ENCODE results near the gene MOCOS.

MOCOS gene

GRCh38 chr18:36269157-36269556 is 81.9 kb downstream of the MOCOS start:
- no peak for TF ChIP-seq MAX (IDR thresholded peaks at IDR 0.05)
- TF ChIP-seq TCF12 (IDR thresholded peaks at IDR 0.05; ENCODE audit: low read depth): no peak
- TF ChIP-seq CEBPB (IDR thresholded peaks at IDR 0.05): no peak
- TF ChIP-seq EP300 (IDR thresholded peaks at IDR 0.05; ENCODE audit: borderline replicate concordance): no peak
- TF ChIP-seq TAF1 (IDR thresholded peaks at IDR 0.05; ENCODE audit: low read depth): no peak
- no peak for TF ChIP-seq CREB1 (IDR thresholded peaks at IDR 0.05; ENCODE audit: low read depth)
- TF ChIP-seq, protein P1, sequence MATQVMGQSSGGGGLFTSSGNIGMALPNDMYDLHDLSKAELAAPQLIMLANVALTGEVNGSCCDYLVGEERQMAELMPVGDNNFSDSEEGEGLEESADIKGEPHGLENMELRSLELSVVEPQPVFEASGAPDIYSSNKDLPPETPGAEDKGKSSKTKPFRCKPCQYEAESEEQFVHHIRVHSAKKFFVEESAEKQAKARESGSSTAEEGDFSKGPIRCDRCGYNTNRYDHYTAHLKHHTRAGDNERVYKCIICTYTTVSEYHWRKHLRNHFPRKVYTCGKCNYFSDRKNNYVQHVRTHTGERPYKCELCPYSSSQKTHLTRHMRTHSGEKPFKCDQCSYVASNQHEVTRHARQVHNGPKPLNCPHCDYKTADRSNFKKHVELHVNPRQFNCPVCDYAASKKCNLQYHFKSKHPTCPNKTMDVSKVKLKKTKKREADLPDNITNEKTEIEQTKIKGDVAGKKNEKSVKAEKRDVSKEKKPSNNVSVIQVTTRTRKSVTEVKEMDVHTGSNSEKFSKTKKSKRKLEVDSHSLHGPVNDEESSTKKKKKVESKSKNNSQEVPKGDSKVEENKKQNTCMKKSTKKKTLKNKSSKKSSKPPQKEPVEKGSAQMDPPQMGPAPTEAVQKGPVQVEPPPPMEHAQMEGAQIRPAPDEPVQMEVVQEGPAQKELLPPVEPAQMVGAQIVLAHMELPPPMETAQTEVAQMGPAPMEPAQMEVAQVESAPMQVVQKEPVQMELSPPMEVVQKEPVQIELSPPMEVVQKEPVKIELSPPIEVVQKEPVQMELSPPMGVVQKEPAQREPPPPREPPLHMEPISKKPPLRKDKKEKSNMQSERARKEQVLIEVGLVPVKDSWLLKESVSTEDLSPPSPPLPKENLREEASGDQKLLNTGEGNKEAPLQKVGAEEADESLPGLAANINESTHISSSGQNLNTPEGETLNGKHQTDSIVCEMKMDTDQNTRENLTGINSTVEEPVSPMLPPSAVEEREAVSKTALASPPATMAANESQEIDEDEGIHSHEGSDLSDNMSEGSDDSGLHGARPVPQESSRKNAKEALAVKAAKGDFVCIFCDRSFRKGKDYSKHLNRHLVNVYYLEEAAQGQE (IDR thresholded peaks at IDR 0.05; ENCODE audit: low read depth): no peak
- no peak for TF ChIP-seq YY1 (IDR thresholded peaks at IDR 0.05; ENCODE audit: low read depth)
- no peak for TF ChIP-seq EGR1 (IDR thresholded peaks at IDR 0.05)
- TF ChIP-seq NFIC (IDR thresholded peaks at IDR 0.05): no peak
- no peak for TF ChIP-seq FOXM1 (IDR thresholded peaks at IDR 0.05; ENCODE audit: borderline replicate concordance, low read depth)
- TF ChIP-seq, protein P2, sequence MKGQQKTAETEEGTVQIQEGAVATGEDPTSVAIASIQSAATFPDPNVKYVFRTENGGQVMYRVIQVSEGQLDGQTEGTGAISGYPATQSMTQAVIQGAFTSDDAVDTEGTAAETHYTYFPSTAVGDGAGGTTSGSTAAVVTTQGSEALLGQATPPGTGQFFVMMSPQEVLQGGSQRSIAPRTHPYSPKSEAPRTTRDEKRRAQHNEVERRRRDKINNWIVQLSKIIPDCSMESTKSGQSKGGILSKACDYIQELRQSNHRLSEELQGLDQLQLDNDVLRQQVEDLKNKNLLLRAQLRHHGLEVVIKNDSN (IDR thresholded peaks at IDR 0.05): no peak
- no peak for TF ChIP-seq TEAD4 (IDR thresholded peaks at IDR 0.05)
- no peak for TF ChIP-seq RAD21 (IDR thresholded peaks at IDR 0.05; ENCODE audit: low read depth)
- no peak for TF ChIP-seq ZBTB7A (IDR thresholded peaks at IDR 0.05; ENCODE audit: low read depth)

- TF ChIP-seq, protein P1 (IDR thresholded peaks at IDR 0.05; ENCODE audit: low read depth): no peak
- TF ChIP-seq EGR1 (IDR thresholded peaks at IDR 0.05): no peak
- TF ChIP-seq YY1 (IDR thresholded peaks at IDR 0.05; ENCODE audit: low read depth): no peak
- TF ChIP-seq TAF1 (IDR thresholded peaks at IDR 0.05; ENCODE audit: low read depth): no peak
- no peak for TF ChIP-seq EP300 (IDR thresholded peaks at IDR 0.05; ENCODE audit: borderline replicate concordance)
- TF ChIP-seq FOXM1 (IDR thresholded peaks at IDR 0.05; ENCODE audit: borderline replicate concordance, low read depth): no peak
- no peak for TF ChIP-seq MAX (IDR thresholded peaks at IDR 0.05)
- TF ChIP-seq, protein P2 (IDR thresholded peaks at IDR 0.05): no peak
- TF ChIP-seq CEBPB (IDR thresholded peaks at IDR 0.05): no peak
- TF ChIP-seq CREB1 (IDR thresholded peaks at IDR 0.05; ENCODE audit: low read depth): no peak
- TF ChIP-seq TEAD4 (IDR thresholded peaks at IDR 0.05): no peak
- no peak for TF ChIP-seq RAD21 (IDR thresholded peaks at IDR 0.05; ENCODE audit: low read depth)
- TF ChIP-seq ZBTB7A (IDR thresholded peaks at IDR 0.05; ENCODE audit: low read depth): no peak
- TF ChIP-seq TCF12 (IDR thresholded peaks at IDR 0.05; ENCODE audit: low read depth): no peak
- no peak for TF ChIP-seq NFIC (IDR thresholded peaks at IDR 0.05)
Measured at GRCh38 chr18:36271153-36271552, 83.9 kb downstream of the MOCOS start.

DNA sequence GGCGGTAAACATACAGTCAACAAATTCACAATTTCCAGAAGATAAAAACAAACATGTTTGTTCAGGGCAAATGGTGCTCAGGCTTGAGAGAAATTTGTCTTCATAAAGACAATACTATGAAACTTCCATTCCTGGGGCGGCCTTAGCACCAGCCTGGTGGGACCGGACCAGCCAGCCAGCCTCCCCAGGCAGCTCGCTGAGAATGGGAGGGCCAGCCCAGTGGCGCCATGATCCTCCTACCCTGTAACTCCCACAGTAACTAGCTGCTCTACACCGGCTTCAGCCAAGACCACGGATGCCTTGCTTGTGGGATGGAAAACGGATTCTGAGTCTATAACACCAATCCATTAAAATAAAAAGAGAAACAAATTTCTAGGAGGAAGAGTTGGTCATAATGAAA is 86.0 kb downstream of the MOCOS start:
- TF ChIP-seq RAD21 (IDR thresholded peaks at IDR 0.05; ENCODE audit: low read depth) (no peak), TEAD4 (IDR thresholded peaks at IDR 0.05) (no peak), EGR1 (IDR thresholded peaks at IDR 0.05) (no peak), TCF12 (IDR thresholded peaks at IDR 0.05; ENCODE audit: low read depth) (no peak), NFIC (IDR thresholded peaks at IDR 0.05) (no peak), MAX (IDR thresholded peaks at IDR 0.05) (no peak), TAF1 (IDR thresholded peaks at IDR 0.05; ENCODE audit: low read depth) (no peak), FOXM1 (IDR thresholded peaks at IDR 0.05; ENCODE audit: borderline replicate concordance, low read depth) (no peak), CEBPB (IDR thresholded peaks at IDR 0.05) (no peak)
- TF ChIP-seq, protein P1 (IDR thresholded peaks at IDR 0.05; ENCODE audit: low read depth): no peak

DNA sequence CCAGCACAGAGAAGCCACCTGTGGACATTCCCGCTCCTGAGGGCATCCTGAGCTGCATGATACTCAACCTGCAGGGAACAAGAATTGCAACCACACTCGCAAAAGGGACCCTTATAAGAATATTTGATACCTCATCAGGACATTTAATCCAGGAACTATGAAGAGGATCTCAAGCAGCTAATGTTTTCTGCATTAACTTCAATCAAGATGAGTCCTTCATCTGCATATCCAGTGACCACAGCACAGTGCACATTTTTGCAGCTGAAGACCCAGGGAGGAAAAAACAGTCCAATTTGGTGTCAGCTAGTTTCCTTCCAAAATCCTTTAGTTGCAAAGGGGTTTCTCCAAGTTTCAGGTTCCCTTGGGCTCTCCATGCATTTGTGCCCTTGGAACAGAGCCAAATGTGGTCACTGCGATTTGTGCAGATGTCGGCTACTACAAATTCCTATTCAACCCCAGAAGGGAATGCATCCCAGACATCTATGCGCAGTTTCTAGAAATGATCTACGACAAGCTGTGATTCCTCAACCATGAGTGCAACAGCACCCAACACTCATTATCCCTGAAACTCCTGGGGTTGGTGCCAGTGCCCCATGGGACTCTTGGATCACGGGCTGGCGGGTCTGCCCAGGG is 86.9 kb downstream of the MOCOS start:
- no peak for TF ChIP-seq EGR1 (IDR thresholded peaks at IDR 0.05)
- TF ChIP-seq CEBPB (IDR thresholded peaks at IDR 0.05): no peak
- no peak for TF ChIP-seq RAD21 (IDR thresholded peaks at IDR 0.05; ENCODE audit: low read depth)
- TF ChIP-seq EP300 (IDR thresholded peaks at IDR 0.05; ENCODE audit: borderline replicate concordance): no peak
- TF ChIP-seq ZBTB7A (IDR thresholded peaks at IDR 0.05; ENCODE audit: low read depth): no peak
- no peak for TF ChIP-seq TEAD4 (IDR thresholded peaks at IDR 0.05)
- TF ChIP-seq MAX (IDR thresholded peaks at IDR 0.05): no peak
